K562 treated with DMSO at 1 percent for 12 hours (cell line): ENCODE measurements around the gene FUT9. TPM values are rescaled to one million over a fixed set of nuclear protein-coding genes. Genes with fewer than 3 reads are reported as not detected.

ENCODE experiments used
- total RNA-seq: library from RNA; unstranded; fragments of 300-600 nt; gene quantifications from 2 replicates; pipeline ENCODE4 v1.2.3, GENCODE V29; 2022; ENCODE audit not compliant: insufficient read depth

Gene FUT9
- total RNA-seq: not detected in 2 replicates

GRCh38 chr6:96015518-96016333, at the start of gene FUT9:
FUT9 (plus strand) TSS chr6:96015974; CDS start chr6:96203156, 187,182 bp downstream.

